ENCODE results near the gene RASL10B.
"Not testable (repeated sequence)": the region's sequence is repeated elsewhere in the genome, so short reads cannot be mapped to it uniquely, and the experiment has no call there.

RASL10B gene

DNA sequence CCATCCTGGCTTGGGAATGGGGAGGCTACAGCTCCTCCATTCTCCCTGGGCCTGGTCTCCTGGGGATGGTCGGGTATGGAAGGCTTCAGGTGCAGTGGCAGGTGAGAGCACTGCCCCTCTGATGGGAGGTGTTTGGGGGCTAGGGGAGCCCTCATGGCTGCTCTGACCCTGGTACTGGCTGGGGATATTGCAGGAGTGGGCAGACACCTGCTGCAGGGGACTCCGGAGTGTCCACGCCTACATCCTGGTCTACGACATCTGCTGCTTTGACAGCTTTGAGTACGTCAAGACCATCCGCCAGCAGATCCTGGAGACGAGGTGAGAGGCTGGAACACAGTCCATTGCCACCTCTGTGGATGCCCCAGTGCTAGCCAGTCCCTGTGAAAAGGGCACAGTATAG is 8.8 kb downstream of the RASL10B start:
- H3K27ac ChIP-seq: no peak overlapping the region
- H3K4me3 ChIP-seq: no peak overlapping the region

DNA sequence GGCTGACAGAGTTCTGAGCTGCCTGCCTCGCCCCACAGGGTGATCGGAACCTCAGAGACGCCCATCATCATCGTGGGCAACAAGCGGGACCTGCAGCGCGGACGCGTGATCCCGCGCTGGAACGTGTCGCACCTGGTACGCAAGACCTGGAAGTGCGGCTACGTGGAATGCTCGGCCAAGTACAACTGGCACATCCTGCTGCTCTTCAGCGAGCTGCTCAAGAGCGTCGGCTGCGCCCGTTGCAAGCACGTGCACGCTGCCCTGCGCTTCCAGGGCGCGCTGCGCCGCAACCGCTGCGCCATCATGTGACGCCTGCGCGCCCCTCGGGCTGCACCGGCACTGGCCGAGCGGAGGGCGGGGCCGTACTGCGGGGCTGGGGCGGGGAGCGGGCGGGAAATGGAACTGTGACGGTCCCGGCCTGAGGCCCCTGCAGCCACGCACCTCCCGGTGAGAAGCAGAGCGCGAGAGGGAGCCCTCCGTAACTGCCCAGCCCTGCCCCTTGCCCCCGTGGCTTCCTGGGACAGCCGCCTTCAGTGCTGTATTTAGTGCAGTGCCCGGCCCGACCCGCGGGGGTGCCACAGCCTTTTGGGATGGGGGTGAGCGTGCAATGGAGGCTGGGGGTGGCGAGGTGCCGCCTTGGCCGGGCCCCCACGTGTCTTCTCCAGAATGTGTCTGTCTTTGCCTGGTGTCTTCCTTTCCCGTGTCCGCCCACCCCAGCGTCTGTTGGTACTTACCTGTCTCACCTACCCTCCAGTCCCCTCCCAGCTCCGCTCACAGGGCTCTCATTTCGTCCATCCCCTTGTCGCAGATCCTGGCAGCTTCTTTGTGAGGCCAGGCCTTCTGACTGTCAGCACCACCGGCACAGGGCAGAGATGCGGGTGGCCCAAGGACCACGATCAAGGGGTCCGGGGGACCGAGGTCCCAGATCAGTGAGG is 9.8 kb downstream of the RASL10B start:
- Histone ChIP-seq H3K4me3 (peak overlapping the region in 3 of 7 experiments; percentile 8 to 22 (median 21)), H3K27ac (no peak overlapping the region)

DNA sequence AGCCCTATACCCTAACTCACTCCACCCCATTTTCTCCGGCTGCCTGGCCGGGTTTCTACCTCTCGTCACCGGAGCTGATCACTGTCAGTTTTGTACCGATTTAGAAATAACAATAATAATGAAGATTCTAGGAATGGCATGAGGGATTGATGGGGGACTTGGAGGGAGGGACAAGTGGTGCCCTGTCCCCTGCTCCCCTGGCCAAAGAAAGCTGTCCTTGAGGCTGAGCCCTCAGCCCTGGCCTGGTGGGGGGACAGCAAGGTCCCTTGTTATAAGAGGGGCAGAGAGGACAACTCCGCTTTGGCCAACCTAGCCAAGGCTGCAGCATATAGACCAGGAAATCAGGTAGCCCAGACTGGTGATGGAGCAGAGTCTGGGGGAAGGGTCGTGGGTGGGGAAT is 11.1 kb downstream of the RASL10B start:
- no peak overlapping the region for H3K27ac ChIP-seq
- H3K4me3 ChIP-seq: no peak overlapping the region

DNA sequence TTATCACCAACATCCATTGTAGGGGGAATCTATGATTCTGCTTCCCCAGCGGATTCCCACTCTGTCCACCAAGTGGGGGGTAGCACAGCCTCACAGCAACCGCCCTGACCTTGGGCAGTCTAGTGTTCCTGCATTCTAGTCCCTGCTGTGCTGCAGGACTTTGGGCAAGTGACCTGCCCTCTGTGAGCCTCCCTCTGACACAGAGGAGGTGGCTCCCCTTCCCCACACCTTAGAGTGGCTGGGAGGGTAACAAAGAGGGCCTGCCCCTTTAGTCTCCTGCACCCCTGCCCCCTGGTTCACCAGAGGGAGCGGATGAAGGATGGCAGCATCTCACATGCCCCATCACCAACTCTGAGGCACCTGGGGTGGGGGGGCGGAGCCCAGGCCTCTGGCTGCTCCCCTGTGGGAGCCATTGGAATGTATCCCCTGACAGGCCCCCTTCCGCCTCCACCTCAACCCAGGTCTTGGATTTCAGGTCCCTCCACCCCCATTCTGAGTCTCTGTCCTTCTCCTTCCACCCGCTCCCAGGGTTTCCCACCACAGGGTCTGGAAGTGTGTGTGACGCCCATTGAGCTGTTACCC is 11.5 kb downstream of the RASL10B start:
- Histone ChIP-seq H3K4me3 (no peak overlapping the region), H3K27ac (no peak overlapping the region)

DNA sequence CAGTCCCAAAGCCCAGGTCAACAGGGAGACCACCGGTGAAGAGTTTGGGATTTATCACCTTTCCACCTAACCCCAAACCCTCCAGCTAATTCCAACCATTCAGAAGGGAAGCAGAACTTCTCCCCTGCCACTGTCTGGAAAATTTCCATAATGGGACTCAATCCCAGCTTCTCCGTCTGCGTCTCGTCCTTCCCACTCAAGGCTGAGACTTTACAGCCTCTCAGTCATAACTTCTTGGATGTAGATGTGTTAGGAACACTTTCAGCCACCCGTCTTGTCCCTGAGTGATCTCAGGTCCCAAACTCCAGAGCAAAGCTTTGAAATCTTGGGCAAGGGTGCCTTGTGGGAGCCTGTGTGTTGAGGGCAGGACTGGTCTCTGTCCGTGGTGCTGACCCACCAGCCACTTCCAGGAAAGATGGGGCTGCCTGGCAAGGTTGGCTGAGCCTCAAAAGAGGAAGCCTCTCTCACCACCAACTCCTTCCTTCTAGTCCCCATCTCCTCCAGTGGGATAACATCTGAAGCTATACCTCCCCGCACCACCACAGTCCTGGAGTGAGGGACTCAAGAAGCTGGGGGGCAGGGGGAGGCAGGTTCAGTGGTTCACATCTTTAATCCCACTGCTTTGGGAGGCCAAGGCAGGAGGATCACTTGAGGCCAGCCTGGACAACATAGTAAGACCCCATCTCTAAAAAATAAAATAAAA is 12.3 kb downstream of the RASL10B start:
- no peak overlapping the region for H3K4me3 ChIP-seq
- no peak overlapping the region for H3K27ac ChIP-seq

DNA sequence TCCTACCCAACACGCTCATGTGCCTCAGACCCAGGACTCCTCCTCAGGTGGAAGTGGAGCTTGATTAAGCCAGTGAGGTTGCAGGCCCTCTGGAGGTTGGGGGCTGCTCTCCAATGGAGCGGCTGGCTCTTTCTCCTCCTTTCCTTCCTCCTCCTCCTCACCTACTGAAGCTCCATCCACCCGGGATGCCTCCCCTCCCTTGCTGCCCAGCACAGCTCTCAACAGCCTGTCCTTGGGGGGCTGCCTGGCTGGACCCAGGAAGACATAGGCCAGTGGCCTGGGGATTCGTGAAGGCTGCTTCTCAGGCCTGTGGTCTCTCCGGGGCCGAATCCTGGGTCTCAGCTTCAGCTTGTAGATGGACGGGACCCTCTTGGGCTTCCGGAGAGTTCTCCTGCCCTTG is 13.4 kb downstream of the RASL10B start:
- Histone ChIP-seq H3K4me3 (no peak overlapping the region), H3K27ac (no peak overlapping the region)

DNA sequence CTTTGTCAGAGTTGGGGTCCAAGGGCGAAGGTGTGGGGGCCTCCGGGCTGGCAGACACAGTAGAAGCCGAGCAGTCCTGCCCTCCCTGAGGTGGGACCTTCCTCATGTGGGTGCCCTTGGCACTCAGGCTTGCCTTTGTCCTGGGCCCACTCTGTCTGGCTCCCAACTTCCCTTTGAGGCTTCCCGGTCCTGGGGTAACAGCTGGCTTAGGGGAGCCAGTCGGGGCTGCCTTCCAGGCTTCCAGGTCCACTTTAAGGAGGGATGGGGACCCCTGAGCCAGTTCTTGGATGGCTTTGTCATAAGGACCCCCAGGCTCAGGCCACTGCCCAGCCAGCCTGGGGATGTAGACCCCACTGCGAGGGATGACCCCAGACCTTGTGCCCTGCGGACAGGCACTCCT is 13.8 kb downstream of the RASL10B start:
- Histone ChIP-seq H3K4me3 (no peak overlapping the region), H3K27ac (no peak overlapping the region)

DNA sequence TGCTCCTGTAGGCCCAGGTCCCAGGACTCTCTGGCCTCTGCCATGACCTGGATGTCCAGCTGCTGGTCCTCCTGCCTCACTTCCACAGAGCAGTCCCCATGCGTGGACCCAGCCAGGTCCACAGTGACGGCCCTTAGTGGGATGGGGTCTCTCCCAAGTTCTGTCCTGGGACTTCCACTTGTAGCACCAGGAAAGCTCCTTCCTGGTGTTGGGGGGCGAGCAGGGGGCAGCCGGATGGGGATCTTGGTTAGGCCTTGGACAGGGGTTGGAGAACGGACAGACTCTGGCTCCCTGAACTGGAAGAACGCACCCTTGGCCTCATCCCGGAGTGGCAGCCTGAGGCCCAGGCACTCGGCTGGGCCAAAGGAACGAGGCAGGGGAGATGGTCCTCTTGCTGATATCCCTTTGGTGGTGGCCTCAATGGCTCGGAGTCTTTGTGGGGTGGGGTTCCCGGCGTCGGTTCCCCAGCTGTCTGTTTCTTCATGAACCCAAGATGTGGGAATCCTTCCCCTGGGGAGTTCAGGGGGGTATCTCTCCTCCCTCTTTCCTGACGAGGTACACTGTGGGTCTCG is 14.4 kb downstream of the RASL10B start:
- H3K4me3 ChIP-seq: no peak overlapping the region
- H3K27ac ChIP-seq: no peak overlapping the region

DNA sequence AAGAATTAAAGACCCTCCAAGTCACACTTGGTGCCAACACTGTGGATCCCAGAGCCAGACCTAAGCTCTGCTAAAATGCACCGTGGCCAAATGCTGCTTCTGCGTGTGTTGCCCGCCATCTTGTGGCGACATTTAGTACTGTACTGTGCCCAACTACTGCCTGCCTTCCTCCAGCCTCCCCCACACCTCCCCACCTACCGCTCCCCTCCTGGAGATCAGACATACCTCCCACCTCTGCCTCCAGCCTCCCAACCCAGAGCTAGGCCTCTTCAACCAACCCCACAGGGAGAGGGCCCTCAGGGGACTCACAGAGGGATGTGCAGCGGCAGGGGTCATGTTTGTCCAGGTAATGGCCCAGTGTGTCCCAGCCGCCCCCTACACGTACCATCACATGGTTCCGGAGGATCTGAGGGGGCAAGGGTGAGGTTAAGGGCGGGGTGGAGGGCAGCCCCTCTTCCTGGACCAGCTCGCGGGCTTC is 16.1 kb downstream of the RASL10B start:
- Histone ChIP-seq H3K27ac (peak overlapping the region in 1 of 21 experiments; percentile 32), H3K4me3 (no peak overlapping the region)

DNA sequence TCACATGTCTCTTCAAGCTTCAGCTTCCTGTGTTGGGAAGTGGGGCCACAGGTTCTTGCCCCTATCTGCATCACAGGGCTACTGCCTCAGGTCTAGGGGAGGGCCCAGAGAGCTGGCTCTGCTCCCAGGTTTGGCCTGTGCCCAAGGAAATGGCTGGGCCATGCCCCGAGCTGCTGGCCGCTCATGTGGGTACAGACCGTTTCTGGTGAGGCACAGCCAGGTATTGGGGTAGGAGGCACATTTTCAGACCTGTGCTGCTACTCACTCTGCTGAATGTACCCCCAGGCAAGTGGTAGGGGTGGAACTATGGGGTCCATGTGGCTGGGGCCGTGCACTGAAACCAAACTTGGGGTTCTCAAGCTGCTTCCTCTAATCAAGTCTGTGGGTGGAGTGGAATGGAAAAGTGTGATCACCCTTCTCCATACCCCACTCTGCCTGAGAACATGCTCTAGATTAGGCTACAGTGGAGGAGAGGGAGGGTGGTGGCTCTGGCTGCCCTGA is 17.0 kb downstream of the RASL10B start:
- no peak overlapping the region for H3K4me3 ChIP-seq
- H3K27ac ChIP-seq: peak overlapping the region in 1 of 21 experiments; percentile 32

DNA sequence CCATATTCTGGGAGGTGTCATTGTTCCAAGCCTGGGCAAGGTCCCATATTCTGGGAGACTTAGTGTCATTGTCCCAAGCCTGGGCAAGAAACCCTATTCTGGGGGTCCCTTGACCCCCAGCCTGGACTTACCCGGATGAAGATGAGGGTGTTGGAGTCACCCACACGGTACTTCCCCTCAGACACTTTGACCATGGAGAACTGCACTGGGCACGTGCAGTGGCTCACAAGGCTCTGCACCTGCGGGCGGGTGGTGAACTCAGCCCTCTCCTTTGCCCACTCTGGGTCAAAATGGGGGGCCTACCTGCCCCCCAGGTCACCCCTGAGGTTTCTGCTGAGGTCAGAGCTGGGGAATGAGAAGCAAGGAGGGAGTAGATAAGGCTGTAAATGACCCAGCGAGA is 17.5 kb downstream of the RASL10B start:
- Histone ChIP-seq H3K4me3 (no peak overlapping the region), H3K27ac (no peak overlapping the region)

DNA sequence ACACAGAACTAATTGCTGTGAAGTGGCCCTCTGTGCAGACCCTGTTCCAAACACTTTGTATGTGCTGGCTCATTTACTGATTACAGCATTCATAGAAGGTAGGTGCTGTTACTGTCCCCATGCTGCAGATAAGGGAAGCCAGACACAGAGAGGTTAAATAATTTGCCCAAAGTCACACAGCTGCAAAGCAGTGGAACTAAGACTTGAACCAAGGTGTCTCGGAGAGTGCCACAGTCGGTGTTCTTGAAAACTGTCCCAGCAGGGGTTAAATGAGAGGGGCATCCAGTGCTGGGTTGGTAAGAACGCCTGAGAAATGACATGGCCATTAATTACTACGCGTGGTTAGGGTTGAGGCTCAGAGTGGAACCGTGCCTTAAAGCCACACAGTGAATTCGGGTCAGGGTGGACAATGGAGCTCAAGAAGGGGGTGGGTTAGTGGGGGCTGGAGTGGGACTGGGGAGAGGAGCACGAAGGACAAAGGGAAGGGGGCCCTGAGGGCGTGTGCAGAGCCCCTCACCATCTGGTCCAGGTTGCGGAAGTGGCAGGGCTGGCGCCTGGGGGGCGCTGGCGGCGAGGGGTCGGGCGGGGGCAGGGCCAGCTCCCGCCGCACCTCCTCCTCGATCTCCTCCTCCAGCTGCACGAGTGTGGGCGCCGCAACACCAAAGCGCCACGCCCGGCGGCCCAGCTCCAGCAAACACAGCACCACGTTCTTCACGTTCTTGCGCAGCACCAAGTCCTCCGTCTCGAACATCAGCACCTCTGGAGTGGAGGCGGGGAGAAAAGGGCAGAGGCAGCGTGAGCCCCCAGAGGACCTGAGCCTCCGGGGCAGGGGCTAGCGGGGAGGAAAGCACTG is 18.3 kb downstream of the RASL10B start:
- Histone ChIP-seq H3K27ac (peak overlapping the region in 3 of 21 experiments; percentile 24 to 41 (median 29)), H3K4me3 (no peak overlapping the region)

DNA sequence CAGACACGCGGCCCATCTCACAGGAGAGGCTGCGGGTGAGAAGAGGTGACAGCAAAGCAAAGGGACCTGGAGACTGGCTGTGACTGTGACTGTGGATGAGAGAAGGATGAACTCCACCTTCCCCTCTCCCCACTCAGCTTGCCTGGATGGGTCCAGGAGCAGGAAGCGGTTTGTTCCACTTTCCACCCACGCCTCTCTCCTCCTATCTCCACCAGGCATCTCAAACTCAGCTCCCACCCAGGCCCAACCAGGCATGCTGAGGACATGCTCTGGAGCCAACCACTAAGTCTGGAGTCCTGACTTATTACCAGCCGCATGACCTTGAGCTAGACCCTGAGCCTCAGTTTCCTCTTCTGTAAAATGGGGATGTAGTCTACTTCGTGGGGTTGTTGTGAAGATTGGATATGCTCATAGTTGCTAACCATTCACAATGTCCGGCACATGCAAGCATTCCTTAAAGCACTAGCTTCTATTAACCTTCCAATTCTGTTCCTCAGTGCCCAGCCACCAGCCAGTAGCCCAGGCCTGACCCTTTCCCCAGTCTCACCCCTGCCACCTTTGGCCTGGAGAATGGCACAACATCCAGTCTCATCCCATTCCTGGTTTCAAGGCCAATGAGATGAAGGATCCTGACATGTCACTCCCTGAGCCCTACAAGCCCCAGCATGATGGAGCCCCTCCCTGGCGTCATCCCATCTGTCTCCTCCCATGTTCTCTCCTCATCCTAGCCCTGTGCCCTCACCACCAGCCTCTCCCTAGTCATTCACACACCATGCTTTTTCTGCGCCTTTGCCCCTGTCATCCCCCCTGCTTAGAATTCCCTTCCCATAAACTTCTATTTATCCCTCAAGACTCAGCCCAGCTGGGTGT is 19.3 kb downstream of the RASL10B start:
- Histone ChIP-seq H3K27ac (peak overlapping the region in 2 of 21 experiments; percentile 24 to 29), H3K4me3 (no peak overlapping the region)

DNA sequence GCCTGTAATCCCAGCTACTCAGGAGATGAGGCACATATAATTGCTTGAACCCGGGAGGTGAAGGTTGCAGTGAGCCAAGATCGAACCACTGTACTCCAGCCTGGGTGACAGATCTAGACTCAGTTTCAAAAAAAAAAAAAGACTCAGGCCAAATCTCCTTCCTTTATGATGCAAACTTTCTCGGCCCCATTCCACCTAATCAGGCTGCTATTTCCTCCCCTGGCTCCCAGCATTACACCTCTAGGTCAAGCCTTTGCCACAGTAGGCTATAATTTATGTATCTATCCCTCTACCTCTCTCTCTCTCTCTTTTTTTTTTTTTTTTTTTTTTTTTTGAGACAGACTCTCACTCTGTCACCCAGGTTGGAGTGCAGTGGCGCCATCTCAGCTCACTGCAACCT is 20.1 kb downstream of the RASL10B start:
- H3K27ac ChIP-seq: not testable (repeated sequence)

DNA sequence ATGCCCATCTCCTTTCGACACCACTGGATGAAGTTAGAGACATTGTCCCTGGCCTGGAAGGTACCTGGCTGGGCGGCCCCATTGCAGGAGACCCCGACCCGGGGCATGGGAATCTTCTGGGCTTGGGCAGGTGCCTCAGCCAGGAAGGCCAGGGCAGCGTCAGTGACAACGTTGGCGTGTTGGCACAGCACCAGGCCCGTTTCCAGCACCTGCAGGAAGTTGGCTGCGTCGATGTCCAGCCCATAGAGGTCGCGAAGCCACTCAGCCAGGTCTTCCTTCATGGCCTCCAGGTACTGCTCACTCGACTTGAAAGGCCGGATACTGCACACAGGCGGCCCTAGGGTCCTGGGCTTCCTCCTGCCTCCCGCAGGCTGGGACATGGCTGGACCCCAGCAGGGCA is 21.0 kb downstream of the RASL10B start:
- Histone ChIP-seq H3K27ac (no peak overlapping the region), H3K4me3 (no peak overlapping the region)

More for the DNA sequence above, 20.1 kb downstream of the RASL10B start:
- not testable (repeated sequence) for H3K4me3 ChIP-seq

DNA sequence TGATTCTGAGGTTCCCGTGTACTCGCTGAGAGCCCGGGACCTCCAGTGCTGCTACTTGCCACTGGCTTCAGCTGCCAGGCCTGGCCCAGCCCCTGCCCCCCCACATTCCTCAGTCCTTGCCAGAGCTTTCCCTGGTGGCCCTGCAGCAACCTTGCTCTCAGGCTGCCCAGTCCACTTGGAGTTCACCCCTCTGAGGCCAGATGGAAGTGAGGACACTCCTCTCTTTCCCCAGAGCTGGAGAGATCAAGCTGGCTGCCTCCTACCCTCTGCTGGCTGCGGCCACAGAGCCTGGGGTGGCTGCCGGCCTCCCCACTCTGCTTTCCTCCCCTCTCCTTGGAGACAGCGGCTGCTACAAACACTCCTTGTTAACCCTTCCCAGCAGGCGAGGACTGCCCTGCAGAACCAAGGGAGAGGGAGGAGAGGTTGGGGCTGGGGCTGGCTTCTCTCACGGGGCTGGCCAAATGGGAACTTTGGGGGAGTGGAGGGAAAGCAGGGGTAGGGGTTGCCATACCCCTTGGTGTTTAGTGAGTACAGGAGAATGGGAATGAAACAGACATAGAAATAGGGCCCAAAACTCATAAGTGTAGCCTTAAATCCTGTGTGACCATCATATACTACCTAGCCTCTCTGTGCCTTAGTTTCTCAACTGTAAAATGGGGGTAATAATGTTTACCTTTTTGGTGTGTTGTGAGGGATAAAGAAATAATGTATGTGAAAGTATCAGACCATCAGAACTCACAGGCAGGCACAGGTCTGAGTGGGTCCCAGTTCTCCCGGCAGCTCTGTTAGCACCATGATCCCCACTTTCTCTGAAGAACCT is 21.7 kb downstream of the RASL10B start, which contains the start of gene GAS2L2:
GAS2L2 (minus strand) TSS at position 295 of the 820 bp plus-strand sequence. CDS start 389 bp downstream, outside the sequence.
- H3K4me3 ChIP-seq: no peak within 1 kb of the TSS
- H3K27ac ChIP-seq: no peak within 1 kb of the TSS

DNA sequence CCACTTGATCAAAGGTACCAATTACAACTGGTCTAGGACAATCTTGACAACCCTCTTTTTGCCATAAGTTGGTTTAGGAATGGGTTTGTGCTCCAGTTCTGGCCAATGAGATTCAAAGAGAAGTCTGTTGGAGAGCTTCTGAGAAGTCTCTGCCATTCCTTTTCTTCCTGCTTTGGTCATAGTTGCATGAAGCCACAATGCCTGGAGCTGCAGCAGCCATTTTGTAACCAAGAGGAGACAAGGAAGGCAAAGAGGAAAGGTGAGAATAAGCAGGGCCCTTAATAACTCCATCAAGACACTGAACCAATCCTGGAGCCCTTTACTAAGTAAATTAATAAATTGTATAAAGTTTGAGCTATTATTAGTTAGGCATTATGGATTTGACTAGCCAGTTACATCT is 25.8 kb downstream of the RASL10B start:
- H3K27ac ChIP-seq: no peak overlapping the region
- no peak overlapping the region for H3K4me3 ChIP-seq
